Activated CD8-positive, alpha-beta memory T cell treated with anti-CD3 and anti-CD28 coated beads for 48 hours (primary cell): ENCODE data around the gene NELFB.
A peak's percentile ranks its signal among the peaks of the same experiment; 100 is the strongest.

ENCODE experiments used
- DNase-seq, 3 experiments: peaks; one replicate each; pipeline ENCODE4 v3.0.0-alpha.2; 2020; ENCODE audit warnings: low read depth in 2 of 3, low spot score in 2 of 3

NELFB gene

GRCh38 chr9:137280474-137281344 lies 25.6 kb downstream of the NELFB start:
- DNase-seq, result no peak

- no peak for DNase-seq
These were observed 26.4 kb downstream of the NELFB start for GRCh38 chr9:137281345-137282116.

GRCh38 chr9:137286975-137287383 lies 31.9 kb downstream of the NELFB start:
- DNase-seq, result no peak

- no peak for DNase-seq
These were observed 38.0 kb downstream of the NELFB start for GRCh38 chr9:137293094-137293481.

- no peak for DNase-seq
These were observed 38.5 kb downstream of the NELFB start for GRCh38 chr9:137293482-137294090.

- no peak for DNase-seq
These were observed 39.1 kb downstream of the NELFB start for GRCh38 chr9:137294091-137294680.

- DNase-seq, result no peak
These were observed 39.6 kb downstream of the NELFB start for GRCh38 chr9:137294681-137295237.

GRCh38 chr9:137295238-137295811 lies 40.2 kb downstream of the NELFB start:
- DNase-seq, result no peak

- DNase-seq, result no peak
These were observed 40.9 kb downstream of the NELFB start for GRCh38 chr9:137295849-137296669.

- DNase-seq, result no peak
These were observed 41.8 kb downstream of the NELFB start for GRCh38 chr9:137296670-137297664.

GRCh38 chr9:137297966-137298365 lies 42.8 kb downstream of the NELFB start:
- DNase-seq, result no peak

- no peak for DNase-seq
These were observed 43.5 kb downstream of the NELFB start for GRCh38 chr9:137298401-137299202.

- DNase-seq, result no peak
These were observed 44.1 kb downstream of the NELFB start for GRCh38 chr9:137299203-137299565.

GRCh38 chr9:137299938-137300337 lies 44.8 kb downstream of the NELFB start:
- no peak for DNase-seq

GRCh38 chr9:137300567-137301080 lies 45.5 kb downstream of the NELFB start:
- no peak for DNase-seq

GRCh38 chr9:137301081-137301947 lies 46.2 kb downstream of the NELFB start:
- DNase-seq, result no peak

- DNase-seq, result peak; percentile 77 to 88 (median 84)
These were observed 47.0 kb downstream of the NELFB start, which contains the start of gene NRARP for GRCh38 chr9:137302118-137302448. NRARP (minus strand) TSS chr9:137302271; CDS start chr9:137301928, 343 bp downstream.
